B cell (primary cell): ENCODE data around the gene COX6B2.

Source experiments
- EZH2 ChIP-seq: IDR thresholded peaks from 2 replicates; pipeline ENCODE4 v1.6.1; 2012; ENCODE audit warnings: borderline replicate concordance, low read depth, mild to moderate bottlenecking, moderate library complexity, low read length; ENCODE audit not compliant: insufficient read depth, poor library complexity, severe bottlenecking
- TF ChIP-seq, protein P1 (sequence below): fragments of 200-600 bp; IDR thresholded peaks from one replicate; pipeline ENCODE4 v1.8.0; 2022; ENCODE audit warnings: antibody characterized with exemption, mild to moderate bottlenecking

DNA sequence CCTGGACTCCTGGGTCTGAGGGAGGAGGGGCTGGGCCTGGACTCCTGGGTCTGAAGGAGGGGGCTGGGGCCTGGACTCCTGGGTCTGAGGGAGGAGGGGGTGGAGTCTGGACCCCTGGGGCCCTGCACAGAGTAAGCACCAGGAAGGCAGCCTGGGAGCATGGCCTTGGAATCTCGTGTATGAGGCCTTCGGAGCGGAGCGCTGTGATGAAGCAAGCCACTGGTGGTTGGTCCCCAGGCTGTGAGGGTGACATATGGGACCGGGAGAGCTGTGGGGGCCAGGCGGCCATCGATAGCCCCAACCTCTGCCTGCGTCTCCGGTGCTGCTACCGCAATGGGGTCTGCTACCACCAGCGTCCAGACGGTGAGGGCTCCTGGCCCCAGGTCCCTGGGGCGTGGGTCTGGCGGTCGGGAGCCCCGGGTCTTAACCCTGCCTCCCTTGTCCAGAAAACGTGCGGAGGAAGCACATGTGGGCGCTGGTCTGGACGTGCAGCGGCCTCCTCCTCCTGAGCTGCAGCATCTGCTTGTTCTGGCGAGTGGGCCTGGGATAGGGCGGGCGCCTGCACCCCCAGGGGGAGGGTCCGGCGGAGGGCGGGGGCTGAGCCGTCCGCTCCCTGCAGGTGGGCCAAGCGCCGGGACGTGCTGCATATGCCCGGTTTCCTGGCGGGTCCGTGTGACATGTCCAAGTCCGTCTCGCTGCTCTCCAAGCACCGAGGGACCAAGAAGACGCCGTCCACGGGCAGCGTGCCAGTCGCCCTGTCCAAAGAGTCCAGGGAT is 23.0 kb upstream of the COX6B2 start:
- TF ChIP-seq, protein P1, sequence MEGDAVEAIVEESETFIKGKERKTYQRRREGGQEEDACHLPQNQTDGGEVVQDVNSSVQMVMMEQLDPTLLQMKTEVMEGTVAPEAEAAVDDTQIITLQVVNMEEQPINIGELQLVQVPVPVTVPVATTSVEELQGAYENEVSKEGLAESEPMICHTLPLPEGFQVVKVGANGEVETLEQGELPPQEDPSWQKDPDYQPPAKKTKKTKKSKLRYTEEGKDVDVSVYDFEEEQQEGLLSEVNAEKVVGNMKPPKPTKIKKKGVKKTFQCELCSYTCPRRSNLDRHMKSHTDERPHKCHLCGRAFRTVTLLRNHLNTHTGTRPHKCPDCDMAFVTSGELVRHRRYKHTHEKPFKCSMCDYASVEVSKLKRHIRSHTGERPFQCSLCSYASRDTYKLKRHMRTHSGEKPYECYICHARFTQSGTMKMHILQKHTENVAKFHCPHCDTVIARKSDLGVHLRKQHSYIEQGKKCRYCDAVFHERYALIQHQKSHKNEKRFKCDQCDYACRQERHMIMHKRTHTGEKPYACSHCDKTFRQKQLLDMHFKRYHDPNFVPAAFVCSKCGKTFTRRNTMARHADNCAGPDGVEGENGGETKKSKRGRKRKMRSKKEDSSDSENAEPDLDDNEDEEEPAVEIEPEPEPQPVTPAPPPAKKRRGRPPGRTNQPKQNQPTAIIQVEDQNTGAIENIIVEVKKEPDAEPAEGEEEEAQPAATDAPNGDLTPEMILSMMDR = no peak
- no peak for TF ChIP-seq EZH2
